Pons (tissue), 1 donor: ENCODE results near the gene PPP2R3B.
"Not testable (repeated sequence)": the region's sequence is repeated elsewhere in the genome, so short reads cannot be mapped to it uniquely, and the experiment has no call there.

Experiments
- DNase-seq: peaks from one replicate; pipeline ENCODE4 v3.0.0-alpha.2; 2016; ENCODE audit warnings: low spot score

The PPP2R3B gene

GRCh38 chrX:353566-354535 is 32.9 kb downstream of the PPP2R3B start:
- DNase-seq, result no peak

- no peak for DNase-seq
Observed at GRCh38 chrX:352582-353314, 34.0 kb downstream of the PPP2R3B start.

GRCh38 chrX:352181-352580 is 34.5 kb downstream of the PPP2R3B start:
- no peak for DNase-seq

GRCh38 chrX:351736-352135 is 35.0 kb downstream of the PPP2R3B start:
- DNase-seq, result no peak

DNA sequence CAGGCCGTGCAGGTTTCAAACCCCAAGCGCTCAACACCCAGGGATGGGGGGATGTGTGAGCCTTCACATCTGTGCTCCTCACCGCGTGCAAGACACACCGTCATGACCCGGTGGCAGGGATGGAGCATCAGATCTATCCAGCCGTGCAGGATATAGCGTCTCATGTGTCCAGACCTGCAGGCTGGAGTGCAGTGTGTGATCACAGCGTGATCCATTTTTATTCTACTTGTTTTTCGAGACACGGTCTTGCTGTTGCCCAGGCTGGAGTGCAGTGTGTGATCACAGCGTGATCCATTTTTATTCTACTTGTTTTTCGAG is 35.4 kb downstream of the PPP2R3B start:
- DNase-seq, result not testable (repeated sequence)

- DNase-seq, result peak; percentile 36
Observed at GRCh38 chrX:350534-351323, 36.0 kb downstream of the PPP2R3B start.

- no peak for DNase-seq
Observed at GRCh38 chrX:350148-350533, 36.6 kb downstream of the PPP2R3B start.

DNA sequence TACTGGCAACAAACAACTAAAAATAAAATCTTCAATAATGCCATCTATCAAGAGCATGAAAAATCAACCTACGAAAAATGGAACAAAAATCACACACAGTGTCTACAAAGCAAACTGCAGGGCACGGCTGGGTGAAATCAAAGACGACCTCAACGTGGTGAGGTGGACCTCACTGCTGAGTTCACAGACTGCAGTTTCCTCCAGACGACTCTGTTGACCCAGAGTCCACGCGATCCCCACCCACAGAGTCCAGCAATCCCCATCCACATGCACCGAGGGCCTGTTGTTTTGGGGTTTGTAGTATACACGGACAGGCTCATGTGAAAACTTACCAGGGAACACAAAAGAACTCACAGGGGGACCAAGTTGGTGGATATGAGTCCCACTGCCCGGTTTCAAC is 37.0 kb downstream of the PPP2R3B start:
- DNase-seq, result no peak

- peak; percentile 94 for DNase-seq
Observed at GRCh38 chrX:349196-349595, 37.5 kb downstream of the PPP2R3B start.

- DNase-seq, result peak; percentile 36
Observed at GRCh38 chrX:348461-349117, 38.1 kb downstream of the PPP2R3B start.

DNA sequence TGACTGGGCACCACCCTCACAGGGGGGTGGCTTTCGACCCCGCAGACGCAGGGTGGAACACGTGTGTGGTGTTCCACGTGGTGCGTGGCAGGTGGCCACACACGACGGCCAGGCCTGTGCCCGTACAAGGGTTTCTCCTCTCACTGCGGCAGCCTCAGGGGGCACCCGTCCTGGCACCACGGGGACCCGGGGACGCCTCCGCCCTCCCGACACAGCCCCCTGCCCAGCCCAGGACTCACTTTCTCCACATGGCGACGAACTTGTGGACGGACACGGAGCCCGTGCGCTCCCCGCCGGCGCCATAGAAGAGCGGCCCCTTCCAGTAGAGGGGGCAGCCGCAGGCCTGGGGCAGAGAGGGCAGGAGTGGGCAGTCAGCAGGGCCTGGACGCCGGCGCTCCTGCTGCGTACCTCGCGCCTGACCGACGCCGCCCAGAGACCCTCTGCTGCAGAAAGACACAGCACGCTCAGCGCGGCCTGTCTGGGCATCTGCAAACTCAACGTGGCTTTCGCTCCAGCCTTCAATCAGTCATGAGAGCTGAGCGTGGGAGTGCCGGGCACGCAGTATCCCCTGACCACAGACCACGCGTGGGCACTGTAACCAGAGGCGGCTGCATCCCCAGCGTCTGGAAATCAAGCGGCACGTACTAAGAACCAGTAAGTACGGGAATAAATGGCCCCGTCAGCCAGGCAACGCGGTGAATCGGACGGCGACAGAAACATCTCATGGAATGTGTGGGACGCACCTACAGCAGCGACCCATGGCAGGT is 39.2 kb downstream of the PPP2R3B start:
- no peak for DNase-seq

- no peak for DNase-seq
Observed at GRCh38 chrX:346034-346813, 40.5 kb downstream of the PPP2R3B start.

GRCh38 chrX:345020-345925 is 41.4 kb downstream of the PPP2R3B start:
- no peak for DNase-seq

- no peak for DNase-seq
Observed at GRCh38 chrX:344371-344901, 42.3 kb downstream of the PPP2R3B start.

GRCh38 chrX:341541-342101 is 45.1 kb downstream of the PPP2R3B start:
- DNase-seq, result no peak

DNA sequence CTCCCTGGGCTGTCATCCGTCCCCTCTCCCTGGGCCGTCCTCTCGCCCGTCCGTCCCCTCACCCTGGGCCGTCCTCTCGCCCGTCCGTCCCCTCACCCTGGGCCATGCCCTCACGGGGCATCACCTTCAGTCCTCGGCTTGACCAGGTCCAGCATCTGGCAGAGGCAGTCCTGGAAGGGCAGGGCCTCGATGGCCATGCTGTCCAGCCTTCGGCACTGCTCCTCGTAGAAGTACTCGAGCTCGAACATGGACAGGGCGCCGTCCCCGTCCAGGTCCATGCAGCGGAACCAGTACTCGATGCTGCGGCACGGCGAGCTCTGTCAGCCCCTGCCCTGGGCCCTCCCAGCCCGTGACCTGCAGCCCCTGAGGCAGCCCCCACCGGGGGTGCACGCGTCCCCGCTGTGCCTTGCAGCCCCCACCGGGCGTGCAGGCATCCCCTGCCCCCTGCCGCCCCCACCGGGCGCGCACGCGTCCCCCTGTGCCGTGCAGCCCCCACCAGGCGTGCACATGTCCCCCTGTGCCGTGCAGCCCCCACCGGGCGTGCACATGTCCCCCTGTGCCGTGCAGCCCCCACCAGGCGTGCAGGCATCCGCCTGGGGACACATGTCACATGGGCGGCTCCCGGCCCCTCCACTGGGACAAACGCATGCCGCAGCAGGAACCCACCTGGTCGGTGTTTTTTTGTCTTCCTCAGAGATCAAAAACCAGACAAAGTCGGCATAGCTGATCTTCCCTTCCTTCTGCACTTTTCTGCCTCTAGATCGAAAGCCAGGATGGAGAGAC is 45.9 kb downstream of the PPP2R3B start:
- no peak for DNase-seq

DNA sequence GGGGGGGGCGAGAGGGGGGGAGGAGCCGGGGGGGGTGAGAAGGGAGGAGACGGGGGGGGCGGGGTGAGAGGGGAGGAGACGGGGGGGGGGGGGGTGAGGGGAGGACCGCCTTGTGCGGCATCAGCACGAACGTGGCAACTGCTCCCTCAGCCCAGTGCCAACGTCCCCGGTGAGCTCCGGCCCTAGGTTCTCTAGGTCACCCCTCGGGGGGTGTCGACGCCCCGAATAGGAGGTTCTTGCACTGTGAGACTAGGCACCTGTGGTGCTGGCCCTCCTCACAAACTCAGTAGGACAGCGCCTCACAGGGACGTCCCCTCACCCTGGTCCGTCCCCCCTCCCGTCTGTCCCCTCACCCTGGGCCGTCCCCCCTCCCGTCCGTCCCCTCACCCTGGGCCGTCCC is 46.6 kb downstream of the PPP2R3B start:
- no peak for DNase-seq

GRCh38 chrX:338836-339400 is 47.8 kb downstream of the PPP2R3B start:
- no peak for DNase-seq
